CD4-positive, alpha-beta memory T cell (primary cell): ENCODE data around the gene RABEP2. TPM values are rescaled to one million over a fixed set of nuclear protein-coding genes. Genes with fewer than 3 reads are reported as not detected.
A peak's percentile ranks its signal among the peaks of the same experiment; 100 is the strongest.

Source experiments
- CTCF ChIA-PET: fragments of 350-600 bp; sonication (Branson Sonifier 250); formaldehyde crosslinking; loops from one replicate; lab custom pipeline; 2021; ENCODE audit warnings: inconsistent platforms; ENCODE audit not compliant: partially characterized antibody; lab: Charles Lee
- POLR2A ChIA-PET: fragments of 350-600 bp; sonication (Branson Sonifier 250); formaldehyde crosslinking; loops from one replicate; lab custom pipeline; 2021; ENCODE audit not compliant: partially characterized antibody; lab: Charles Lee
- DNase-seq, 5 donors: peaks; one replicate each; pipeline versions ENCODE4 v3.0.0 to v3.0.0-alpha.2; 2020 to 2022; ENCODE audit warnings: mixed read lengths in 1 of 5
- H3K27ac ChIP-seq: one replicate; pipeline ENCODE4 v1.7.0; 2013; ENCODE audit warnings: low read depth, low read length
- H3K27me3 ChIP-seq: 2 replicates; pipeline ENCODE4 v1.7.0; 2013; ENCODE audit warnings: mild to moderate bottlenecking, low read length, moderate library complexity; ENCODE audit not compliant: insufficient read depth
- H3K36me3 ChIP-seq: 2 replicates; pipeline ENCODE4 v1.7.0; 2013; ENCODE audit warnings: mild to moderate bottlenecking, low read length, moderate library complexity; ENCODE audit not compliant: insufficient read depth
- H3K4me1 ChIP-seq: 2 replicates; pipeline ENCODE4 v1.7.0; 2013; ENCODE audit warnings: mild to moderate bottlenecking, low read length, moderate library complexity; ENCODE audit not compliant: insufficient read depth
- H3K4me3 ChIP-seq, 2 donors: one replicate each; pipeline ENCODE4 v1.7.0; 2013; ENCODE audit warnings: low read length in 2 of 2, mild to moderate bottlenecking in 1 of 2
- H3K9me3 ChIP-seq, 2 donors: one replicate each; pipeline ENCODE4 v1.7.0; 2013; ENCODE audit warnings: low read length in 2 of 2, control low read depth in 1 of 2; ENCODE audit not compliant: control insufficient read depth in 1 of 2
- H3K27ac Mint-ChIP-seq, 7 donors: one replicate each; pipeline ENCODE4 v1.8.0; 2020 to 2021; ENCODE audit warnings: mixed read lengths in 7 of 7, mild to moderate bottlenecking in 6 of 7, inconsistent platforms in 3 of 7, moderate library complexity in 3 of 7
- H3K27me3 Mint-ChIP-seq, 2 donors: one replicate each; pipeline ENCODE4 v1.8.0; 2020 to 2021; ENCODE audit warnings: mixed read lengths in 2 of 2
- H3K36me3 Mint-ChIP-seq, 2 donors: one replicate each; pipeline ENCODE4 v1.8.0; 2020 to 2021; ENCODE audit warnings: mixed read lengths in 2 of 2, inconsistent platforms in 1 of 2, mild to moderate bottlenecking in 1 of 2
- H3K4me1 Mint-ChIP-seq, 4 donors: one replicate each; pipeline ENCODE4 v1.8.0; 2020 to 2021; ENCODE audit warnings: mixed read lengths in 4 of 4, mild to moderate bottlenecking in 1 of 4
- H3K4me3 Mint-ChIP-seq, 8 donors: one replicate each; pipeline ENCODE4 v1.8.0; 2020 to 2021; ENCODE audit warnings: mixed read lengths in 8 of 8, mild to moderate bottlenecking in 7 of 8, moderate library complexity in 6 of 8, inconsistent platforms in 3 of 8
- H3K9me3 Mint-ChIP-seq, 8 donors: one replicate each; pipeline ENCODE4 v1.8.0; 2020 to 2021; ENCODE audit warnings: mixed read lengths in 8 of 8, mild to moderate bottlenecking in 5 of 8, inconsistent platforms in 3 of 8, moderate library complexity in 1 of 8
- intact Hi-C: fragments of 100-400 bp; cut with micrococcal nuclease; formaldehyde crosslinking; loops from one replicate; pipeline ENCODE4 v1.15.1; 2023
- polyA plus RNA-seq, 2 donors: library from polyadenylated mRNA; unstranded; fragments of 300-500 nt; fragmentation: Illumina TruSeq; gene quantifications; one replicate each; pipeline ENCODE4 v1.2.3, GENCODE V29; 2021
- total RNA-seq, 2 experiments: library from RNA; stranded (reverse); gene quantifications; one replicate each; pipeline ENCODE4 v1.2.3, GENCODE V29; 2021

Gene RABEP2
- total and polyA plus RNA-seq, 4 experiments from 2014 or later: 3.1 to 29.0 (median 15.4) TPM

GRCh38 chr16:28877655-28878000 is 47.4 kb downstream of the RABEP2 start:
- Histone ChIP-seq H3K27me3 (no peaks in the 10 kb centered on the region), H3K9me3 (no peaks in the 10 kb centered on the region), H3K27ac (no peak overlapping the region), H3K36me3 (peaks cover 3% of the 10 kb centered on the region), H3K4me3 (no peak overlapping the region), H3K4me1 (peaks cover 13% of the 10 kb centered on the region)
- Mint-ChIP-seq H3K27me3 (peaks cover 0 to 4% of the 10 kb centered on the region in 2 donors), H3K36me3 (peaks cover 0 to 7% of the 10 kb centered on the region in 2 donors), H3K27ac (no peak overlapping the region), H3K4me3 (peak overlapping the region in 3 of 8 donors; percentile 17 to 60 (median 25)), H3K4me1 (peaks cover 3 to 18% (median 11%) of the 10 kb centered on the region in 4 donors), H3K9me3 (peaks cover 0 to 1% (median 0%) of the 10 kb centered on the region in 8 donors)
- POLR2A ChIA-PET: no interaction called here
- CTCF ChIA-PET: no interaction called here
- intact Hi-C loops: no loop called here
- no peak for DNase-seq

GRCh38 chr16:28876973-28877654 is 47.9 kb downstream of the RABEP2 start:
- intact Hi-C loops: no loop called here
- Histone ChIP-seq H3K4me1 (peaks cover 13% of the 10 kb centered on the region), H3K9me3 (no peaks in the 10 kb centered on the region), H3K27me3 (no peaks in the 10 kb centered on the region), H3K27ac (no peak overlapping the region), H3K36me3 (peaks cover 3% of the 10 kb centered on the region), H3K4me3 (no peak overlapping the region)
- Mint-ChIP-seq H3K27me3 (peaks cover 0 to 4% of the 10 kb centered on the region in 2 donors), H3K36me3 (peaks cover 0 to 9% of the 10 kb centered on the region in 2 donors), H3K27ac (peak overlapping the region in 2 of 7 donors; percentile 12 to 22), H3K4me3 (no peak overlapping the region), H3K9me3 (peaks cover 0 to under 1% (median 0%) of the 10 kb centered on the region in 8 donors), H3K4me1 (peaks cover 3 to 18% (median 11%) of the 10 kb centered on the region in 4 donors)
- DNase-seq: no peak
- CTCF ChIA-PET: no interaction called here
- POLR2A ChIA-PET: no interaction called here

- Mint-ChIP-seq H3K4me1 (peaks cover 3 to 17% (median 10%) of the 10 kb centered on the region in 4 donors), H3K36me3 (peaks cover 0 to 9% of the 10 kb centered on the region in 2 donors), H3K27ac (no peak overlapping the region), H3K9me3 (no peaks in the 10 kb centered on the region), H3K4me3 (no peak overlapping the region), H3K27me3 (peaks cover 0 to 2% of the 10 kb centered on the region in 2 donors)
- POLR2A ChIA-PET: interaction anchor here (4.4 kb wide), 1 partner anchor 13 kb away, joined by 27 read pairs; the partner anchor contains the start of gene SH2B1
- Histone ChIP-seq H3K36me3 (peaks cover 3% of the 10 kb centered on the region), H3K27ac (no peak overlapping the region), H3K4me3 (no peak overlapping the region), H3K4me1 (peaks cover 13% of the 10 kb centered on the region), H3K27me3 (no peaks in the 10 kb centered on the region), H3K9me3 (no peaks in the 10 kb centered on the region)
- DNase-seq: no peak
- intact Hi-C loops: no loop called here
- CTCF ChIA-PET: interaction anchor here (1.4 to 7.7 kb wide), 2 partner anchors 31 to 67 kb away, joined by 3 to 65 read pairs; no protein-coding TSS in a partner anchor
These were observed 48.9 kb downstream of the RABEP2 start for GRCh38 chr16:28876019-28876659.

DNA sequence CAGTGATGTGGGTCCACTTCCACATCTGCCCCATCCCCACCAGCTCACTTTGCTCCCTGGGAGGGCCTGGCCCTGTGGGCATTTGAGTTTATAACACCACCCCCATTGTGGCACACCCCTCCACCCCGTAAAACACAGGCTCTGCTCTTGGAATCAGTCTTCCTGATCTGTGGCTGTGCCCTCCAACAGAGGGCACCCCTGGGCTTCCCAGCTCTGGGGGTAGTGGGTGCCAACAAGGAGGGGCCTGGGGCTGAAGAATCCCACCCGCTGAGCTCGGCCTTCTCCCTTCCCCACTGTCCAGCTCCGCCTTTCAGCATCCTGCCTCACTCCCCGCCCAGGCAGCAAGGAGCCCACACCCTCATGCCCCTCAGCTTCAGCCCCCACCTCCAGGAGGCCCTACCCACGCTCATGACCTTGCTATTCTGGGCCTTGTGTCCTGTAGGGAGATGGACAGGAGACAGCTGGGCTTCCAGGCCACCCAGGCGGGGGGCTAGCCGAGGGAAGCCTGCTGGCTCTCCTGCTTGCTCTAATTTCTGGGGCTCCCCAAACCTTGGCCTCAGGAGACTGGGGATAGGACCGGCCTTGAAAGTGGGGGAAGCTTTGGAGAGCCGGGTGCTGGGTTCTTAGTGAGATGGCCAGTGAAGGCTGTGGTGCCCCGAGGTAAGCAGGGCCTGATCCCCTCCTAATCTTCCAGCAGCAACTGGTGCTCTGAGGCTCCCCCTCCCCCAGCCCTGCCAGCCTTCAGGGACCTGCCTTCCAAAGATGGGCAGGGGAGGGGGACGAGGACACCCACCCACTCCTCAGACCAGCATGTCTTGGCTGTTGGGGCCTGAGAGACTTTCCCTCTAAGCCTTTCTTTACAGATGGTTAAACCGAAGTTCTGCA is 49.7 kb downstream of the RABEP2 start:
- Histone ChIP-seq H3K4me1 (peaks cover 10% of the 10 kb centered on the region), H3K27ac (no peak overlapping the region), H3K4me3 (no peak overlapping the region), H3K9me3 (no peaks in the 10 kb centered on the region), H3K27me3 (no peaks in the 10 kb centered on the region), H3K36me3 (peaks cover 3% of the 10 kb centered on the region)
- intact Hi-C loops: no loop called here
- no peak overlapping the region for H3K27ac Mint-ChIP-seq
- no peaks in the 10 kb centered on the region for H3K9me3 Mint-ChIP-seq
- H3K4me3 Mint-ChIP-seq: no peak overlapping the region
- DNase-seq: no peak
- ChIA-PET CTCF (interaction anchor here (1.1 to 7.7 kb wide), 3 partner anchors 10 to 68 kb away, joined by 3 to 65 read pairs (median 3); no protein-coding TSS in a partner anchor), POLR2A (interaction anchor here (1.6 to 4.4 kb wide), 2 partner anchors 13 to 49 kb away, joined by 3 to 27 read pairs; partner anchors contain the start of gene SH2B1)
- H3K4me1 Mint-ChIP-seq: peaks cover 2 to 12% (median 7%) of the 10 kb centered on the region in 4 donors
- H3K36me3 Mint-ChIP-seq: peaks cover 1 to 15% of the 10 kb centered on the region in 2 donors
- no peaks in the 10 kb centered on the region for H3K27me3 Mint-ChIP-seq

DNA sequence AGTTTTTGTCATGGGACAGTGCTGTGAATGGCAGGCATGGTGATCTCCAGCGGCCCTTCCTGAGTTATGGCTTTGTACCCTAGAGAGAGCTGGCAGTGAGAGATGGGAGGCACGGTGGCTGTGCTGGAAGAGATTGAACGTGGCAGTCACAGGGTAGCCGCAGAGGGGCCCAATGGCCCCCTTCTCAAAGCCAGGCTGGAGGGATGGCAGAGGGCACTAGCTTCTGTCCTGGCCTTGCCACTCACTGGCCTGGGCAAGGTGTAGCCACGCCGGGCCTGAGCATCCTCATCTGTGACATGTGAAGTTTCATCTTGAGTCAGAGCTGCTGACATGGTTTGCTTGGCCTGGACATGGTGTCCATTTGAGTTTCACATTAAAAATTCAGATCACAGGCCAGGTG is 50.6 kb downstream of the RABEP2 start:
- no peak overlapping the region for H3K4me3 ChIP-seq
- Mint-ChIP-seq H3K4me1 (peaks cover 2 to 10% (median 4%) of the 10 kb centered on the region in 4 donors), H3K27ac (peak overlapping the region in 2 of 7 donors; percentile 12 to 57), H3K27me3 (no peaks in the 10 kb centered on the region), H3K9me3 (no peaks in the 10 kb centered on the region), H3K36me3 (peaks cover 10 to 24% of the 10 kb centered on the region in 2 donors), H3K4me3 (no peak overlapping the region)
- POLR2A ChIA-PET: interaction anchor here (1.6 to 4.4 kb wide), 3 partner anchors 12 to 52 kb away, joined by 3 to 27 read pairs (median 4); partner anchors contain the start of genes ATXN2L and SH2B1
- no peak for DNase-seq
- intact Hi-C loops: no loop called here
- CTCF ChIA-PET: interaction anchor here (1.0 to 7.7 kb wide), 3 partner anchors 9 to 92 kb away, joined by 3 to 65 read pairs (median 5); no protein-coding TSS in a partner anchor
- H3K4me1 ChIP-seq: peaks cover 5% of the 10 kb centered on the region
- H3K27ac ChIP-seq: no peak overlapping the region
- H3K9me3 ChIP-seq: no peaks in the 10 kb centered on the region
- peaks cover 11% of the 10 kb centered on the region for H3K36me3 ChIP-seq
- no peaks in the 10 kb centered on the region for H3K27me3 ChIP-seq

GRCh38 chr16:28873543-28874201 is 51.4 kb downstream of the RABEP2 start:
- H3K4me3 ChIP-seq: no peak overlapping the region
- H3K36me3 Mint-ChIP-seq: peaks cover 10 to 32% of the 10 kb centered on the region in 2 donors
- intact Hi-C loops: loop anchor here (1.0 kb wide), 1 partner anchor 72 kb away; no protein-coding TSS in a partner anchor
- no peak overlapping the region for H3K27ac ChIP-seq
- peak in 4 of 5 donors; percentile 55 to 60 (median 56) for DNase-seq
- H3K4me1 ChIP-seq: no peaks in the 10 kb centered on the region
- peaks cover 18% of the 10 kb centered on the region for H3K36me3 ChIP-seq
- peak overlapping the region in 2 of 7 donors; percentile 53 to 57 for H3K27ac Mint-ChIP-seq
- POLR2A ChIA-PET: interaction anchor here (1.6 to 4.4 kb wide), 3 partner anchors 11 to 51 kb away, joined by 3 to 27 read pairs (median 4); partner anchors contain the start of genes ATXN2L and SH2B1
- peaks cover 0 to 3% (median 1%) of the 10 kb centered on the region in 4 donors for H3K4me1 Mint-ChIP-seq
- no peaks in the 10 kb centered on the region for H3K27me3 ChIP-seq
- H3K9me3 Mint-ChIP-seq: no peaks in the 10 kb centered on the region
- no peaks in the 10 kb centered on the region for H3K27me3 Mint-ChIP-seq
- H3K4me3 Mint-ChIP-seq: no peak overlapping the region
- CTCF ChIA-PET: interaction anchor here (0.9 to 7.7 kb wide), 4 partner anchors 10 to 93 kb away, joined by 3 to 65 read pairs (median 6); partner anchors contain the start of gene SH2B1
- H3K9me3 ChIP-seq: no peaks in the 10 kb centered on the region
